GM23248 (cell line): ENCODE measurements around the gene RORB. TPM values are rescaled to one million over a fixed set of nuclear protein-coding genes. Genes with fewer than 3 reads are reported as not detected.

Experiments
- DNase-seq: peaks from one replicate; pipeline ENCODE4 v3.0.0-alpha.2; 2015
- H2AFZ ChIP-seq: fragments of 200-600 bp; sonication (generic); 2 replicates; pipeline ENCODE4 v1.6.1; 2016; ENCODE audit warnings: antibody characterized with exemption
- H3F3A ChIP-seq: fragments of 200-600 bp; sonication (generic); 2 replicates; pipeline ENCODE4 v1.6.1; 2016; ENCODE audit warnings: mild to moderate bottlenecking, antibody characterized with exemption, mixed run types; ENCODE audit not compliant: insufficient read depth
- H3K27ac ChIP-seq: fragments of 200-600 bp; sonication (generic); 2 replicates; pipeline ENCODE4 v1.5.1; 2016; ENCODE audit warnings: mild to moderate bottlenecking
- H3K27me3 ChIP-seq: fragments of 200-600 bp; sonication (generic); replicated peaks from 2 replicates; pipeline ENCODE4 v1.6.1; 2016; ENCODE audit warnings: mild to moderate bottlenecking; ENCODE audit not compliant: insufficient read depth
- H3K36me3 ChIP-seq: fragments of 200-600 bp; sonication (generic); 2 replicates; pipeline ENCODE4 v1.6.1; 2016; ENCODE audit warnings: low read depth, mild to moderate bottlenecking
- H3K4me1 ChIP-seq: fragments of 200-600 bp; sonication (generic); 2 replicates; pipeline ENCODE4 v1.6.1; 2016; ENCODE audit warnings: mild to moderate bottlenecking; ENCODE audit not compliant: insufficient read depth
- H3K4me2 ChIP-seq: fragments of 200-600 bp; sonication (generic); one replicate; pipeline ENCODE4 v1.6.1; 2016; ENCODE audit warnings: mild to moderate bottlenecking; ENCODE audit not compliant: unreplicated experiment
- H3K4me3 ChIP-seq: fragments of 200-600 bp; sonication (generic); 2 replicates; pipeline ENCODE4 v1.5.1; 2016; ENCODE audit warnings: mild to moderate bottlenecking
- H3K79me2 ChIP-seq: fragments of 200-600 bp; sonication (generic); 2 replicates; pipeline ENCODE4 v1.6.1; 2016; ENCODE audit warnings: mild to moderate bottlenecking; ENCODE audit not compliant: insufficient read depth
- H3K9ac ChIP-seq: fragments of 200-600 bp; sonication (generic); 2 replicates; pipeline ENCODE4 v1.6.1; 2016; ENCODE audit warnings: mild to moderate bottlenecking
- H3K9me2 ChIP-seq: fragments of 200-600 bp; sonication (generic); 2 replicates; pipeline ENCODE4 v1.6.1; 2016; ENCODE audit warnings: mixed run types, mild to moderate bottlenecking, moderate library complexity; ENCODE audit not compliant: insufficient read depth
- H3K9me3 ChIP-seq: fragments of 200-600 bp; sonication (generic); one replicate; pipeline ENCODE4 v1.6.1; 2017; ENCODE audit warnings: low read depth
- H4K20me1 ChIP-seq: fragments of 200-600 bp; sonication (generic); 2 replicates; pipeline ENCODE4 v1.6.0; 2016; ENCODE audit not compliant: insufficient read depth
- EZH2 ChIP-seq: fragments of 200-600 bp; sonication (generic); IDR thresholded peaks from 2 replicates; pipeline ENCODE4 v1.6.1; 2018; ENCODE audit warnings: antibody characterized with exemption, mild to moderate bottlenecking; ENCODE audit not compliant: insufficient read depth, poor library complexity, severe bottlenecking
- EZH2phosphoT487 ChIP-seq: fragments of 200-600 bp; sonication (generic); IDR thresholded peaks from 2 replicates; pipeline ENCODE4 v1.6.1; 2018; ENCODE audit warnings: antibody characterized with exemption, moderate library complexity, mild to moderate bottlenecking, low read depth; ENCODE audit not compliant: insufficient read depth
- WGBS, 2 experiments: methylation state at CpG; one replicate each; pipeline ENCODE4 v1.1.6; 2015 to 2017; ENCODE audit warnings: low lambda C conversion rate in 2 of 2, low coverage in 1 of 2; ENCODE audit errors: missing lambda C conversion rate in 2 of 2; 5-methylcytosine and 5-hydroxymethylcytosine counted together
- in situ Hi-C: fragments of 300-500 bp; cut with MboI; formaldehyde crosslinking; loops from 2 replicates; pipeline ENCODE4 v1.15.0; 2020
- polyA plus RNA-seq: library from polyadenylated mRNA; unstranded; fragments of >200 nt; fragmentation: Nextera tagmentation; extraction: Ambion mirVana; gene quantifications from 2 replicates; pipeline ENCODE4 v1.2.1, GENCODE V29; 2016
- total RNA-seq: library from RNA; depleted of rRNA; stranded (reverse); fragments of >200 nt; shearing (Covaris generic); gene quantifications from 2 replicates; pipeline ENCODE4 v1.2.3, GENCODE V29; 2014

RORB gene
- total and polyA plus RNA-seq, 2 experiments from 2014 or later = not detected

GRCh38 chr9:74463825-74464224, 33.3 kb upstream of the RORB start:
- in situ Hi-C loops = no loop called here
- H3K27ac ChIP-seq = no peak overlapping the region
- H3K4me1 ChIP-seq = no peaks in the 10 kb centered on the region
- no peak overlapping the region for H2AFZ ChIP-seq
- H3K27me3 ChIP-seq = no peaks in the 10 kb centered on the region
- H3F3A ChIP-seq = no peaks in the 10 kb centered on the region
- TF ChIP-seq EZH2phosphoT487 (no peak), EZH2 (no peak)
- no peaks in the 10 kb centered on the region for H3K36me3 ChIP-seq
- DNase-seq = no peak
- H3K4me2 ChIP-seq = no peak overlapping the region
- 57 to 63% methylated on average over 1 of the region's 1 CpG for WGBS, 2 experiments
- no peaks in the 10 kb centered on the region for H3K79me2 ChIP-seq
- no peaks in the 10 kb centered on the region for H3K9me2 ChIP-seq
- no peaks in the 10 kb centered on the region for H3K9me3 ChIP-seq
- H3K4me3 ChIP-seq = no peak overlapping the region
- H3K9ac ChIP-seq = no peak overlapping the region
- no peaks in the 10 kb centered on the region for H4K20me1 ChIP-seq

- Histone ChIP-seq H2AFZ (no peak overlapping the region), H3K9me3 (no peaks in the 10 kb centered on the region), H3K27ac (no peak overlapping the region), H3K4me3 (no peak overlapping the region), H3K27me3 (0 out of 2 replicates have a peak, but pooled peaks cover 3% of the 10 kb centered on the region), H3F3A (no peaks in the 10 kb centered on the region), H3K9ac (no peak overlapping the region), H3K4me1 (no peaks in the 10 kb centered on the region), H3K4me2 (no peak overlapping the region), H3K79me2 (no peaks in the 10 kb centered on the region), H3K36me3 (no peaks in the 10 kb centered on the region), H3K9me2 (no peaks in the 10 kb centered on the region), H4K20me1 (no peaks in the 10 kb centered on the region)
- 72 to 74% methylated on average over 6 of the region's 6 CpGs for WGBS, 2 experiments
- TF ChIP-seq EZH2phosphoT487 (no peak), EZH2 (no peak)
- no peak for DNase-seq
- in situ Hi-C loops = no loop called here
Measured at GRCh38 chr9:74478606-74479005, 18.5 kb upstream of the RORB start.

- H2AFZ ChIP-seq = no peak overlapping the region
- H3K4me2 ChIP-seq = no peak overlapping the region
- TF ChIP-seq EZH2phosphoT487 (no peak), EZH2 (no peak)
- H3K4me3 ChIP-seq = no peak overlapping the region
- no peaks in the 10 kb centered on the region for H3K4me1 ChIP-seq
- no peaks in the 10 kb centered on the region for H3K79me2 ChIP-seq
- no peak overlapping the region for H3K9ac ChIP-seq
- H3K36me3 ChIP-seq = no peaks in the 10 kb centered on the region
- H3K27me3 ChIP-seq = 0 out of 2 replicates have a peak, but pooled peaks cover 3% of the 10 kb centered on the region
- in situ Hi-C loops = no loop called here
- no peaks in the 10 kb centered on the region for H3K9me3 ChIP-seq
- no peaks in the 10 kb centered on the region for H4K20me1 ChIP-seq
- no peaks in the 10 kb centered on the region for H3F3A ChIP-seq
- no peaks in the 10 kb centered on the region for H3K9me2 ChIP-seq
- H3K27ac ChIP-seq = no peak overlapping the region
- 38 to 59% methylated on average over 1 of the region's 1 CpG for WGBS, 2 experiments
- no peak for DNase-seq
Measured at GRCh38 chr9:74479711-74480110, 17.4 kb upstream of the RORB start.

- H3K9me3 ChIP-seq = no peaks in the 10 kb centered on the region
- TF ChIP-seq EZH2 (no peak), EZH2phosphoT487 (no peak)
Measured at GRCh38 chr9:74487395-74487794, 9.7 kb upstream of the RORB start.

DNA sequence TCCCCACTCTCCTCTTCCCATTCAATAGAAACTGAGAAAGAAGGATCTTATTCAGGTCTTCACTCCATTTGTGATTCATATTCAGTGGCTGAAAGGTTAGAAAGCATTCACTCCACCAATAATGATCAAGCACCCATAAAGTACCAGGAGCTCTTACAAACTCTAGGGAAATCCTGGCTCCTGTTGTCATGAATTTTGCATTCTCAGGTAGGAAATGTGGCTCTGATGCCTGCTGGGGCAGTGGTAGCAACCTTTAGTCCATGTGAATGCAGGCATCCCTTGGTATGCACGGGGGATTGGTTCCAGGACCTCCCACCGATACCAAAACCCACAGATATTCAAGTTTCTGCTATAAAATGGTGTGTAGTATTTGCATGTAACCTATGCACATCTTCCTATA, 3.6 kb upstream of the RORB start:
- Histone ChIP-seq H4K20me1 (no peaks in the 10 kb centered on the region), H3K4me1 (no peaks in the 10 kb centered on the region), H3K4me2 (no peak overlapping the region), H2AFZ (no peak overlapping the region), H3K4me3 (no peak overlapping the region), H3K9me2 (no peaks in the 10 kb centered on the region), H3K79me2 (no peaks in the 10 kb centered on the region), H3K9ac (no peak overlapping the region), H3K36me3 (no peaks in the 10 kb centered on the region), H3K9me3 (no peaks in the 10 kb centered on the region), H3F3A (no peaks in the 10 kb centered on the region), H3K27me3 (peaks cover 33% of the 10 kb centered on the region), H3K27ac (no peak overlapping the region)
- TF ChIP-seq EZH2 (no peak), EZH2phosphoT487 (no peak)
- in situ Hi-C loops = no loop called here
- WGBS, 2 experiments = 15 to 24% methylated on average over 2 of the region's 2 CpGs
- DNase-seq = no peak

More at GRCh38 chr9:74487395-74487794, 9.7 kb upstream of the RORB start:
- Histone ChIP-seq H3K9me2 (no peaks in the 10 kb centered on the region), H3K9ac (no peak overlapping the region), H3K79me2 (no peaks in the 10 kb centered on the region), H3F3A (no peaks in the 10 kb centered on the region), H2AFZ (no peak overlapping the region), H3K4me1 (no peaks in the 10 kb centered on the region), H3K36me3 (no peaks in the 10 kb centered on the region), H3K27ac (no peak overlapping the region), H3K27me3 (no peaks in the 10 kb centered on the region), H3K4me3 (no peak overlapping the region), H3K4me2 (no peak overlapping the region), H4K20me1 (no peaks in the 10 kb centered on the region)
- 81 to 86% methylated on average over 1 of the region's 1 CpG for WGBS, 2 experiments
- DNase-seq = no peak
- in situ Hi-C loops = no loop called here
